H1 (cell line): ENCODE measurements around the gene FES. TPM values are rescaled to one million over a fixed set of nuclear protein-coding genes. Genes with fewer than 3 reads are reported as not detected.

Experiments
- CTCF ChIA-PET: fragments of 300-600 bp; sonication (Branson Sonifier 250); formaldehyde crosslinking; loops from one replicate; lab custom pipeline; 2021; ENCODE audit not compliant: partially characterized antibody; lab: Charles Lee
- POLR2A ChIA-PET: fragments of 300-600 bp; sonication (Branson Sonifier 250); formaldehyde crosslinking; loops from one replicate; lab custom pipeline; 2021; ENCODE audit warnings: inconsistent platforms; ENCODE audit not compliant: partially characterized antibody; lab: Charles Lee
- DNase-seq, 2 experiments: peaks; one replicate each; pipeline versions ENCODE4 v3.0.0 to v3.0.0-alpha.2; 2010 to 2022; ENCODE audit warnings: low spot score in 2 of 2, low read depth in 1 of 2, mixed read lengths in 1 of 2
- FAIRE-seq: peaks from 2 replicates; lab custom pipeline; 2011; peaks lifted over from hg19 to GRCh38; lab: Jason Lieb, UNC
- H2AFZ ChIP-seq: 2 replicates; pipeline ENCODE4 v1.8.1; 2012; ENCODE audit warnings: low read length, inconsistent platforms
- H2AK5ac ChIP-seq: 2 replicates; pipeline ENCODE4 v1.6.1; 2013; ENCODE audit warnings: low read depth, low read length
- H2BK120ac ChIP-seq: replicated peaks from 2 replicates; pipeline ENCODE3; 2013; ENCODE audit warnings: low read depth, low read length, inconsistent platforms
- H2BK12ac ChIP-seq: 2 replicates; pipeline ENCODE4 v1.6.1; 2013; ENCODE audit warnings: low read depth, low read length
- H2BK15ac ChIP-seq: 2 replicates; pipeline ENCODE4 v1.6.1; 2013; ENCODE audit warnings: low read length
- H2BK20ac ChIP-seq: 2 replicates; pipeline ENCODE4 v1.6.1; 2013; ENCODE audit warnings: low read length
- H2BK5ac ChIP-seq: 2 replicates; pipeline ENCODE4 v1.6.1; 2013; ENCODE audit warnings: low read depth, low read length
- H3K14ac ChIP-seq: 2 replicates; pipeline ENCODE4 v1.6.1; 2013; ENCODE audit warnings: inconsistent platforms; ENCODE audit not compliant: insufficient read length
- H3K18ac ChIP-seq: 2 replicates; pipeline ENCODE4 v1.6.1; 2013; ENCODE audit warnings: low read length; ENCODE audit errors: extremely low read depth
- H3K23ac ChIP-seq: 2 replicates; pipeline ENCODE4 v1.6.1; 2013; ENCODE audit warnings: inconsistent platforms; ENCODE audit not compliant: insufficient read length
- H3K23me2 ChIP-seq: 2 replicates; pipeline ENCODE4 v1.6.1; 2013; ENCODE audit warnings: low read depth, low read length
- H3K27ac ChIP-seq: 2 replicates; pipeline ENCODE4 v1.6.1; 2011; ENCODE audit warnings: low read depth, low read length, inconsistent platforms
- H3K27me3 ChIP-seq, 4 experiments: replicated peaks in 1 of 4; 1 replicate in 1 of 4; 2 replicates in 3 of 4; pipeline versions ENCODE4 v1.6.1 to v1.8.1; 2011 to 2013; ENCODE audit warnings: low read length in 3 of 4, mild to moderate bottlenecking in 3 of 4, inconsistent platforms in 2 of 4, mixed read lengths in 2 of 4, moderate library complexity in 1 of 4; ENCODE audit not compliant: control insufficient read depth in 3 of 4, insufficient read depth in 3 of 4; ENCODE audit errors: extremely low read depth in 1 of 4
- H3K36me3 ChIP-seq, 4 experiments: 2 replicates each; pipeline versions ENCODE4 v1.6.1 to v1.8.1; 2011 to 2013; ENCODE audit warnings: mild to moderate bottlenecking in 4 of 4, low read length in 3 of 4, moderate library complexity in 2 of 4, control low read depth in 1 of 4, inconsistent platforms in 1 of 4; ENCODE audit not compliant: insufficient read depth in 4 of 4, control insufficient read depth in 2 of 4
- H3K4ac ChIP-seq: replicated peaks from 2 replicates; pipeline ENCODE3; 2013; ENCODE audit warnings: low read length, low read depth, mixed read lengths, inconsistent platforms; ENCODE audit not compliant: insufficient read length
- H3K4me1 ChIP-seq, 4 experiments: replicated peaks in 1 of 4; 1 replicate in 1 of 4; 2 replicates in 3 of 4; pipeline versions ENCODE4 v1.6.1 to v1.8.1; 2011 to 2013; ENCODE audit warnings: low read length in 3 of 4, inconsistent platforms in 2 of 4, mixed read lengths in 1 of 4; ENCODE audit not compliant: insufficient read depth in 4 of 4, control insufficient read depth in 3 of 4
- H3K4me2 ChIP-seq, 2 experiments: 2 replicates each; pipeline versions ENCODE4 v1.6.1 to v1.8.1; 2011 to 2013; ENCODE audit warnings: low read depth in 2 of 2, low read length in 2 of 2, control low read depth in 1 of 2, inconsistent platforms in 1 of 2, mild to moderate bottlenecking in 1 of 2; ENCODE audit not compliant: insufficient read depth in 1 of 2
- H3K4me3 ChIP-seq, 4 experiments: fragments of 200-600, 300-600 bp in 1 of 4; sonication (generic), shearing (Covaris generic), sonication (Bioruptor Twin) in 1 of 4; 2 replicates each; pipeline versions ENCODE4 v1.5.1 to v1.8.1; 2011 to 2016; ENCODE audit warnings: low read length in 4 of 4, low read depth in 3 of 4, control low read depth in 2 of 4, inconsistent platforms in 2 of 4, mild to moderate bottlenecking in 2 of 4, mixed read lengths in 1 of 4, moderate library complexity in 1 of 4; ENCODE audit not compliant: insufficient read depth in 2 of 4; ENCODE audit errors: extremely low read depth in 1 of 4
- H3K56ac ChIP-seq: replicated peaks from 2 replicates; pipeline ENCODE3; 2013; ENCODE audit warnings: low read depth, mild to moderate bottlenecking, mixed read lengths, low read length, inconsistent platforms; ENCODE audit not compliant: insufficient read length
- H3K79me1 ChIP-seq: 2 replicates; pipeline ENCODE4 v1.6.1; 2013; ENCODE audit warnings: low read depth, low read length, control low read depth
- H3K79me2 ChIP-seq, 2 experiments: 2 replicates each; pipeline versions ENCODE4 v1.6.1 to v1.8.1; 2012 to 2013; ENCODE audit warnings: low read length in 2 of 2, mild to moderate bottlenecking in 2 of 2, inconsistent platforms in 1 of 2; ENCODE audit not compliant: insufficient read depth in 2 of 2, control insufficient read depth in 1 of 2
- H3K9ac ChIP-seq, 4 experiments: replicated peaks in 1 of 4; 1 replicate in 1 of 4; 2 replicates in 3 of 4; pipeline versions ENCODE4 v1.6.1 to v1.8.1; 2011 to 2013; ENCODE audit warnings: low read depth in 3 of 4, low read length in 3 of 4, control low read depth in 2 of 4, mild to moderate bottlenecking in 2 of 4, moderate library complexity in 2 of 4, inconsistent platforms in 1 of 4; ENCODE audit errors: extremely low read depth in 1 of 4
- H3K9me3 ChIP-seq, 2 experiments: 2 replicates each; pipeline versions ENCODE4 v1.6.1 to v1.8.1; 2012 to 2013; ENCODE audit warnings: mild to moderate bottlenecking in 2 of 2, moderate library complexity in 2 of 2, control low read depth in 1 of 2, inconsistent platforms in 1 of 2, low read depth in 1 of 2, low read length in 1 of 2, mixed read lengths in 1 of 2; ENCODE audit not compliant: insufficient read depth in 2 of 2
- H4K20me1 ChIP-seq, 2 experiments: replicated peaks in 1 of 2; 2 replicates each; pipeline versions ENCODE3 to v1.8.1; 2011 to 2013; ENCODE audit warnings: inconsistent platforms in 2 of 2, low read length in 2 of 2, mild to moderate bottlenecking in 1 of 2; ENCODE audit not compliant: insufficient read depth in 2 of 2, control insufficient read depth in 1 of 2
- H4K5ac ChIP-seq: 2 replicates; pipeline ENCODE4 v1.6.1; 2013; ENCODE audit warnings: low read length, low read depth, mixed read lengths, inconsistent platforms; ENCODE audit not compliant: insufficient read length
- H4K8ac ChIP-seq: 2 replicates; pipeline ENCODE4 v1.8.0; 2013; ENCODE audit warnings: mild to moderate bottlenecking, moderate library complexity, low read length, inconsistent platforms; ENCODE audit not compliant: insufficient read depth; ENCODE audit errors: extremely low read depth
- H4K91ac ChIP-seq: replicated peaks from 2 replicates; pipeline ENCODE3; 2013; ENCODE audit warnings: low read length, mixed read lengths, inconsistent platforms; ENCODE audit not compliant: insufficient read length
- BRCA1 ChIP-seq: IDR thresholded peaks from 2 replicates; pipeline ENCODE4 v1.6.1; 2012; ENCODE audit warnings: low read depth, low read length, improper control_type of control experiment
- CHD1 ChIP-seq: IDR thresholded peaks from 2 replicates; pipeline ENCODE4 v1.6.1; 2012; ENCODE audit warnings: low read depth, low read length, improper control_type of control experiment
- EP300 ChIP-seq, 2 experiments: IDR thresholded peaks; 1 replicate in 1 of 2; 2 replicates in 1 of 2; pipeline ENCODE4 v1.6.1; 2011 to 2012; ENCODE audit warnings: low read depth in 2 of 2, low read length in 2 of 2, mild to moderate bottlenecking in 2 of 2, borderline replicate concordance in 1 of 2, inconsistent platforms in 1 of 2, moderate library complexity in 1 of 2
- HDAC6 ChIP-seq: IDR thresholded peaks from one replicate; pipeline ENCODE4 v1.7.1; 2012; ENCODE audit warnings: low read depth, mild to moderate bottlenecking, inconsistent platforms, low read length, moderate library complexity
- JUN ChIP-seq: IDR thresholded peaks from 2 replicates; pipeline ENCODE4 v1.6.1; 2011; ENCODE audit warnings: low read depth, mild to moderate bottlenecking, improper control_type of control experiment, low read length
- JUND ChIP-seq: IDR thresholded peaks from 2 replicates; pipeline ENCODE4 v1.6.1; 2011; ENCODE audit warnings: mild to moderate bottlenecking, improper control_type of control experiment, low read length
- RFX5 ChIP-seq: IDR thresholded peaks from 2 replicates; pipeline ENCODE4 v1.6.1; 2011; ENCODE audit warnings: low read depth, low read length, improper control_type of control experiment, borderline replicate concordance
- SAP30 ChIP-seq: fragments of 300-600 bp; sonication (generic); IDR thresholded peaks from 2 replicates; pipeline ENCODE4 v1.7.1; 2012; ENCODE audit warnings: low read length, moderate library complexity, mild to moderate bottlenecking, inconsistent platforms; ENCODE audit not compliant: insufficient read depth, insufficient replicate concordance
- SIN3A ChIP-seq, 2 experiments: IDR thresholded peaks in 1 of 2; conservative IDR thresholded peaks in 1 of 2; 2 replicates each; pipeline ENCODE4 v1.6.1; 2011 to 2012; ENCODE audit warnings: low read length in 2 of 2, improper control_type of control experiment in 1 of 2, low read depth in 1 of 2, mild to moderate bottlenecking in 1 of 2
- SP1 ChIP-seq: IDR thresholded peaks from 2 replicates; pipeline ENCODE4 v1.6.1; 2011; ENCODE audit warnings: low read depth, low read length
- SP2 ChIP-seq: IDR thresholded peaks from 2 replicates; pipeline ENCODE4 v1.6.1; 2012; ENCODE audit warnings: mild to moderate bottlenecking, low read length, inconsistent platforms
- TBP ChIP-seq: IDR thresholded peaks from 2 replicates; pipeline ENCODE4 v1.6.1; 2011; ENCODE audit warnings: low read depth, low read length, improper control_type of control experiment
- WGBS, 2 experiments: shearing (Covaris generic) in 1 of 2; methylation state at CpG; one replicate each; pipeline versions ENCODE4 v1.1.6 to v1.1.7; 2013 to 2015; ENCODE audit warnings: low lambda C conversion rate in 2 of 2, mixed read lengths in 2 of 2, inconsistent platforms in 1 of 2, low coverage in 1 of 2, missing lambda C conversion rate in 1 of 2; ENCODE audit not compliant: insufficient replicate concordance in 2 of 2, insufficient coverage in 1 of 2, insufficient read length in 1 of 2; ENCODE audit errors: extremely low coverage in 1 of 2, missing lambda C conversion rate in 1 of 2; 5-methylcytosine and 5-hydroxymethylcytosine counted together
- polyA plus RNA-seq, 7 experiments: library from polyadenylated mRNA; depleted of rRNA in 3 of 7; stranded (reverse) in 5 of 7; unstranded in 2 of 7; fragments of >200 nt in 5 of 7; fragments of 200-250 nt in 2 of 7; gene quantifications; 1 replicate in 5 of 7; 2 replicates in 1 of 7; 4 replicates in 1 of 7; pipeline versions ENCODE4 v1.2.1 to v1.2.3, GENCODE V29; 2011 to 2013; ENCODE audit warnings: missing spikeins in 2 of 7, mixed read lengths in 2 of 7
- total RNA-seq: library from RNA; stranded (reverse); fragmentation: NEBNext Ultra II Directional; extraction: Animal tissue kit (Norgen Biotek cat#: 25700); gene quantifications from 2 replicates; pipeline ENCODE4 v1.2.1, GENCODE V29; 2021
- TF ChIP-seq, protein P1 (sequence below): IDR thresholded peaks from 2 replicates; pipeline ENCODE4 v1.6.1; 2011; ENCODE audit warnings: low read length, improper control_type of control experiment

The FES gene
- total and polyA plus RNA-seq, 2 of the 8 experiments (the other 6 are each of a cell fraction or from before 2014, with no cell fraction given): 8.5 to 8.6 TPM

DNA sequence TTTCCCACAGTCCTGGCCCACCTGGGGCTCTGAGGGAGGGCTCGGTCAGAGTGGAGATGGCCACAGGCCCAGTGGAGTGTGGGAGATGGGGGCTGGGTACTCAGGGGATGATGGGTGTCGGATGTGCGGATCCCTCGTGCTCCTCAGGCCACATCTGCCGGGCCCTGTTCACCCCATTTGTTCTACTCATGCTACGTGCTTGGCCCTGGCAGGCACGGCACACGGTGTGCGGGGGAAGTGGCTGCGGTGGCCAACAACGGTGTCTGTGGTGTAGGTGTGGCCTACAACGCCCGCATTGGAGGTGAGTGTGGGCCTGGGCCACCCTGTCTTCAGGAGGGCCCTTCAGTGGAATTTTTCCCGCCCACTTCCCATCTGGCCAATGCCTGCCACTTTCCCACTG is 7.0 kb upstream of the FES start:
- FAIRE-seq (no peak), DNase-seq (no peak)
- Histone ChIP-seq H3K4me1 (peaks cover 11 to 23% (median 15%) of the 10 kb centered on the region in 4 experiments), H3K4ac (no peak overlapping the region), H3K14ac (no peak overlapping the region), H2BK20ac (no peak overlapping the region), H3K9ac (no peak overlapping the region), H3K4me2 (no peak overlapping the region), H2BK12ac (no peak overlapping the region), H2BK15ac (no peak overlapping the region), H3K18ac (no peak overlapping the region), H3K79me2 (peaks cover 0 to 5% of the 10 kb centered on the region in 2 experiments; a peak in 2 of 4 replicates), H3K56ac (no peak overlapping the region), H3K79me1 (peaks cover 2% of the 10 kb centered on the region; the same call in 1 of the 2 replicates), H2BK5ac (no peak overlapping the region), H3K27me3 (no peaks in the 10 kb centered on the region), H4K8ac (no peak overlapping the region), H2AK5ac (no peak overlapping the region), H3K23ac (no peak overlapping the region), H2AFZ (no peak overlapping the region), H4K20me1 (peaks cover 0 to 6% of the 10 kb centered on the region in 2 experiments), H4K91ac (no peak overlapping the region), H4K5ac (no peak overlapping the region), H2BK120ac (no peak overlapping the region), H3K9me3 (no peaks in the 10 kb centered on the region), H3K23me2 (0 out of 2 replicates have a peak, but pooled peaks cover 1% of the 10 kb centered on the region), H3K4me3 (no peak overlapping the region), H3K36me3 (peaks cover 5 to 18% (median 13%) of the 10 kb centered on the region in 4 experiments; a peak in 5 of 8 replicates), H3K27ac (no peak overlapping the region)
- WGBS, 2 experiments: 96% methylated on average over 14 of the region's 14 CpGs; no CpG with 5 or more reads in 1 of the 2 experiments
- ChIA-PET CTCF (no interaction called here), POLR2A (no interaction called here)
- TF ChIP-seq CHD1 (no peak), SIN3A (conservative IDR thresholded peaks at IDR 0.05 in 1 of 2, IDR thresholded peaks at IDR 0.05 in 1 of 2; ENCODE audit: low read depth in 1 of 2, low read length in 2 of 2) (no peak), SAP30 (no peak), RFX5 (no peak), TBP (no peak), JUN (no peak), HDAC6 (no peak), SP1 (no peak), BRCA1 (no peak), SP2 (no peak), EP300 (IDR thresholded peaks at IDR 0.05; ENCODE audit: borderline replicate concordance in 1 of 2, low read depth in 2 of 2, low read length in 2 of 2) (no peak), JUND (no peak)
- TF ChIP-seq, protein P1, sequence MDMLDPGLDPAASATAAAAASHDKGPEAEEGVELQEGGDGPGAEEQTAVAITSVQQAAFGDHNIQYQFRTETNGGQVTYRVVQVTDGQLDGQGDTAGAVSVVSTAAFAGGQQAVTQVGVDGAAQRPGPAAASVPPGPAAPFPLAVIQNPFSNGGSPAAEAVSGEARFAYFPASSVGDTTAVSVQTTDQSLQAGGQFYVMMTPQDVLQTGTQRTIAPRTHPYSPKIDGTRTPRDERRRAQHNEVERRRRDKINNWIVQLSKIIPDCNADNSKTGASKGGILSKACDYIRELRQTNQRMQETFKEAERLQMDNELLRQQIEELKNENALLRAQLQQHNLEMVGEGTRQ: no peak
